OCI-LY3 (cell line): ENCODE data around the gene FLACC1.

Experiments
- EZH2phosphoT487 ChIP-seq: fragments of 200-600 bp; shearing (Covaris generic); IDR thresholded peaks from 2 replicates; pipeline ENCODE4 v1.6.1; 2018; ENCODE audit warnings: antibody characterized with exemption, mixed run types, low read depth
- TF ChIP-seq, protein P1 (sequence below): fragments of 200-600, 300-600 bp; sonication (generic); IDR thresholded peaks from 2 replicates; pipeline ENCODE4 v1.5.1; 2014; ENCODE audit warnings: antibody characterized with exemption, low read length, low read depth

DNA sequence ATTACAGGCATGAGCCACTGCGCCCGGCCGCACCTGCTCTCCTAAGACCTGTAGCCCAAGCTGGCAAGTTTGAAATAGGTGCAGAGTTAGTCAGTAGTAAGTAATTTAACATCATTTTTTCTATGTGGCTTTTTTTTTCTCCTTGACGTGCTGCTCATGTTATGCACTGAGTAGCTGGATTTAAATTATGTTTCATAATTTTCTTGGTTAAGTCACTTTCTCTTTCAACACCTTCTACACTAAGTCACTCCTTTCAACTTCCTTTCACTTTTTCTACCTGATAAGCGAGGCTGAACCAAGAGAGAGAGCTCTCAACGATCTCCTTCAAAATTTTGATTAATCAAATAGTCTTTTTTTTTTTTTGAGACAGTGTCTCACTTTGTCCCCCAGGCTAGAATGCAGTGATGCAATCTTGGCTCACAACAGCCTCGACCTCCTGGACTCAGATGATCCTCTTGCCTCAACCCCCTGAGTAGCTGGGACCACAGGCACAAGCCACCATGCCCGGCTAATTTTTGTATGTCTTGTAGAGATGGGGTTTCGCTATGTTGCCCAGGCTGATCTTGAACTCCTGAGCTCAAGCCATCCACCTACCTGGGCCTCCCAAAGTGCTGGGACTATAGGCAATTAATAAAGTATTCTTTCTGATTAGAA, 83.7 kb downstream of the FLACC1 start:
- TF ChIP-seq, protein P1, sequence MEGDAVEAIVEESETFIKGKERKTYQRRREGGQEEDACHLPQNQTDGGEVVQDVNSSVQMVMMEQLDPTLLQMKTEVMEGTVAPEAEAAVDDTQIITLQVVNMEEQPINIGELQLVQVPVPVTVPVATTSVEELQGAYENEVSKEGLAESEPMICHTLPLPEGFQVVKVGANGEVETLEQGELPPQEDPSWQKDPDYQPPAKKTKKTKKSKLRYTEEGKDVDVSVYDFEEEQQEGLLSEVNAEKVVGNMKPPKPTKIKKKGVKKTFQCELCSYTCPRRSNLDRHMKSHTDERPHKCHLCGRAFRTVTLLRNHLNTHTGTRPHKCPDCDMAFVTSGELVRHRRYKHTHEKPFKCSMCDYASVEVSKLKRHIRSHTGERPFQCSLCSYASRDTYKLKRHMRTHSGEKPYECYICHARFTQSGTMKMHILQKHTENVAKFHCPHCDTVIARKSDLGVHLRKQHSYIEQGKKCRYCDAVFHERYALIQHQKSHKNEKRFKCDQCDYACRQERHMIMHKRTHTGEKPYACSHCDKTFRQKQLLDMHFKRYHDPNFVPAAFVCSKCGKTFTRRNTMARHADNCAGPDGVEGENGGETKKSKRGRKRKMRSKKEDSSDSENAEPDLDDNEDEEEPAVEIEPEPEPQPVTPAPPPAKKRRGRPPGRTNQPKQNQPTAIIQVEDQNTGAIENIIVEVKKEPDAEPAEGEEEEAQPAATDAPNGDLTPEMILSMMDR: no peak
- no peak for TF ChIP-seq EZH2phosphoT487
